SU-DHL-6 (cell line): Measurements from ENCODE around the gene MASP1.

Experiments
- CTCF ChIP-seq: fragments of 200-600 bp; sonication (generic); IDR thresholded peaks from one replicate; pipeline ENCODE4 v1.5.1; 2017; ENCODE audit warnings: antibody characterized with exemption, mild to moderate bottlenecking, low read length, moderate library complexity; ENCODE audit not compliant: insufficient read depth, poor library complexity, severe bottlenecking
- EZH2phosphoT487 ChIP-seq: fragments of 200-600 bp; sonication (generic), shearing (Covaris generic); conservative IDR thresholded peaks from 2 replicates; pipeline ENCODE4 v1.6.1; 2018; ENCODE audit warnings: mild to moderate bottlenecking, antibody characterized with exemption, low read length, moderate library complexity, mixed read lengths

GRCh38 chr3:187207062-187207461, 84.5 kb downstream of the MASP1 start:
- TF ChIP-seq CTCF, result no peak
- TF ChIP-seq EZH2phosphoT487, result no peak
